Endothelial cell of umbilical vein (primary cell): ENCODE results near the gene MAD2L2.

Source experiments
- CTCF ChIP-seq, 2 donors: IDR thresholded peaks; 1 replicate in 1 of 2; 2 replicates in 1 of 2; pipeline ENCODE4 v1.5.1; 2011; ENCODE audit warnings: low read length in 2 of 2, mild to moderate bottlenecking in 2 of 2, moderate library complexity in 2 of 2, control low read depth in 1 of 2, inconsistent platforms in 1 of 2, low read depth in 1 of 2; ENCODE audit not compliant: insufficient read depth in 1 of 2; ENCODE audit errors: extremely low read depth in 1 of 2
- POLR2A ChIP-seq: IDR thresholded peaks from 2 replicates; pipeline ENCODE4 v1.6.1; 2012; ENCODE audit warnings: low read depth, mild to moderate bottlenecking, control low read depth, low read length
- POLR2AphosphoS5 ChIP-seq: IDR thresholded peaks from 2 replicates; pipeline ENCODE4 v1.6.1; 2012; ENCODE audit warnings: low read depth, mild to moderate bottlenecking, control low read depth, low read length, moderate library complexity; ENCODE audit not compliant: insufficient read depth

- TF ChIP-seq CTCF (IDR thresholded peaks at IDR 0.05; ENCODE audit: extremely low read depth in 1 of 2, insufficient read depth in 1 of 2, low read depth in 1 of 2, low read length in 2 of 2) (no peak), POLR2A (no peak), POLR2AphosphoS5 (no peak)
These were observed 28.7 kb downstream of the MAD2L2 start for GRCh38 chr1:11652203-11652780.
